Liver (tissue), 3 donors: ENCODE data around the gene ERN1.

Experiments used
- GABPA ChIP-seq, 2 donors: IDR thresholded peaks in 1 of 2; conservative IDR thresholded peaks in 1 of 2; 2 replicates each; pipeline ENCODE4 v1.6.1; 2016; ENCODE audit warnings: antibody characterized with exemption in 2 of 2, mild to moderate bottlenecking in 1 of 2, moderate library complexity in 1 of 2
- HNF4G ChIP-seq: IDR thresholded peaks from 2 replicates; pipeline ENCODE4 v1.6.1; 2016; ENCODE audit warnings: antibody characterized with exemption
- MAX ChIP-seq: IDR thresholded peaks from 2 replicates; pipeline ENCODE4 v1.6.1; 2016; ENCODE audit warnings: antibody characterized with exemption
- RAD21 ChIP-seq, 2 donors: IDR thresholded peaks; 2 replicates each; pipeline ENCODE4 v1.6.1; 2016; ENCODE audit warnings: antibody characterized with exemption in 2 of 2, mild to moderate bottlenecking in 2 of 2
- RXRA ChIP-seq, 2 donors: IDR thresholded peaks; 2 replicates each; pipeline ENCODE4 v1.6.1; 2017 to 2018; ENCODE audit warnings: antibody characterized with exemption in 2 of 2, mild to moderate bottlenecking in 1 of 2
- TAF1 ChIP-seq: conservative IDR thresholded peaks from 2 replicates; pipeline ENCODE4 v1.6.1; 2016; ENCODE audit warnings: antibody characterized with exemption, mild to moderate bottlenecking
- YY1 ChIP-seq: IDR thresholded peaks from 2 replicates; pipeline ENCODE4 v1.6.1; 2016; ENCODE audit warnings: antibody characterized with exemption, mild to moderate bottlenecking
- ZBTB33 ChIP-seq: IDR thresholded peaks from 2 replicates; pipeline ENCODE4 v1.6.1; 2016; ENCODE audit warnings: antibody characterized with exemption
- TF ChIP-seq, protein P1 (sequence below): fragments of 150-350 bp; IDR thresholded peaks from 2 replicates; pipeline ENCODE4 v1.5.1; 2017; ENCODE audit warnings: improper control_type of control experiment, low read depth, low read length; ENCODE audit not compliant: missing input control
- TF ChIP-seq, protein P2 (sequence below): IDR thresholded peaks from 2 replicates; pipeline ENCODE4 v1.6.1; 2016; ENCODE audit warnings: antibody characterized with exemption
- TF ChIP-seq, protein P3 (sequence below): IDR thresholded peaks from 2 replicates; pipeline ENCODE4 v1.6.1; 2016; ENCODE audit warnings: antibody characterized with exemption, mild to moderate bottlenecking
- donor health status: healthy.
- donor health status: healthy.

DNA sequence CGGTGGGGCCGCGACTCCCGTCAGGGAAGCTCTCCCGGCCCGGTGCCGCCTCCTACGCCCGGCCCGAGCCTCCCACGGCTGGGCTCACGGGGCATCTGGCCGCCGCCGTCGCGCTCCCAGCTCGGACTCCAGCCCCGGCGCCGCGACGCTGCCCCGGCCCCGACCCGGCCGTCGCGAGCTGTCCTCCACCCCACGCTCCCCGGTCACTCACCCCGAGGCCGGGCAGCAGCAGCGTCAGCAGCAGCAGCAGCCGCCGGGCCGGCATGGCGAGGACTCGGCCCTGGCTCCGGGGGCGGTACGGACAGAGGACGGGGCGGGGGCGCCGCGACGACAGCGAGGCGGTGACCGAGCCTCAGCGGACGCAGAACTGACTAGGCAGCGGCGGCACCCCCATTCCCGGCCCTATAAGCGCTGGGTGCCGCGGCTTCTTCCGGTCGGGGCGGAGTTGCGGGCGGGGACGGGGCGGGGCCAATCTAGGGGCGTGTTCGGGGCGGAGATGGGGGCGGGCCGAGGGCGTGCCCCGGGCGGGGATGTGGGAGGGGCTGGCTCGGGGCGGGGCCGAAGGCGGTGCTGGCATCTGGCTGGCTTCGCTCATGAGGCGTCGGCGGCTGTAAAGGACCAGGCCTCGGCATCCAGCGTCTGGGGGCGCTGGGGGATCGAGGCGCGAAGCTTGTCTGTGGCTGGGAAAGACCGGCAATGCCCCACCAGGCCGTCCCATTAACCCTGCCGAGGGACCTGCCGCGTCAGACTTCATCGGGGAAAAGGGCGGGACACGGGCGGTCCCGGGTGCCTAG is at the start of gene ERN1:
- TF ChIP-seq, protein P1, sequence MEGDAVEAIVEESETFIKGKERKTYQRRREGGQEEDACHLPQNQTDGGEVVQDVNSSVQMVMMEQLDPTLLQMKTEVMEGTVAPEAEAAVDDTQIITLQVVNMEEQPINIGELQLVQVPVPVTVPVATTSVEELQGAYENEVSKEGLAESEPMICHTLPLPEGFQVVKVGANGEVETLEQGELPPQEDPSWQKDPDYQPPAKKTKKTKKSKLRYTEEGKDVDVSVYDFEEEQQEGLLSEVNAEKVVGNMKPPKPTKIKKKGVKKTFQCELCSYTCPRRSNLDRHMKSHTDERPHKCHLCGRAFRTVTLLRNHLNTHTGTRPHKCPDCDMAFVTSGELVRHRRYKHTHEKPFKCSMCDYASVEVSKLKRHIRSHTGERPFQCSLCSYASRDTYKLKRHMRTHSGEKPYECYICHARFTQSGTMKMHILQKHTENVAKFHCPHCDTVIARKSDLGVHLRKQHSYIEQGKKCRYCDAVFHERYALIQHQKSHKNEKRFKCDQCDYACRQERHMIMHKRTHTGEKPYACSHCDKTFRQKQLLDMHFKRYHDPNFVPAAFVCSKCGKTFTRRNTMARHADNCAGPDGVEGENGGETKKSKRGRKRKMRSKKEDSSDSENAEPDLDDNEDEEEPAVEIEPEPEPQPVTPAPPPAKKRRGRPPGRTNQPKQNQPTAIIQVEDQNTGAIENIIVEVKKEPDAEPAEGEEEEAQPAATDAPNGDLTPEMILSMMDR, result no peak
- no peak for TF ChIP-seq ZBTB33
- peak; percentile 86 for TF ChIP-seq YY1
- TF ChIP-seq, protein P2, sequence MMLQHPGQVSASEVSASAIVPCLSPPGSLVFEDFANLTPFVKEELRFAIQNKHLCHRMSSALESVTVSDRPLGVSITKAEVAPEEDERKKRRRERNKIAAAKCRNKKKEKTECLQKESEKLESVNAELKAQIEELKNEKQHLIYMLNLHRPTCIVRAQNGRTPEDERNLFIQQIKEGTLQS, result no peak
- peak; percentile 22 to 62 for TF ChIP-seq RAD21 (IDR thresholded peaks at IDR 0.05)
- TF ChIP-seq, protein P3, sequence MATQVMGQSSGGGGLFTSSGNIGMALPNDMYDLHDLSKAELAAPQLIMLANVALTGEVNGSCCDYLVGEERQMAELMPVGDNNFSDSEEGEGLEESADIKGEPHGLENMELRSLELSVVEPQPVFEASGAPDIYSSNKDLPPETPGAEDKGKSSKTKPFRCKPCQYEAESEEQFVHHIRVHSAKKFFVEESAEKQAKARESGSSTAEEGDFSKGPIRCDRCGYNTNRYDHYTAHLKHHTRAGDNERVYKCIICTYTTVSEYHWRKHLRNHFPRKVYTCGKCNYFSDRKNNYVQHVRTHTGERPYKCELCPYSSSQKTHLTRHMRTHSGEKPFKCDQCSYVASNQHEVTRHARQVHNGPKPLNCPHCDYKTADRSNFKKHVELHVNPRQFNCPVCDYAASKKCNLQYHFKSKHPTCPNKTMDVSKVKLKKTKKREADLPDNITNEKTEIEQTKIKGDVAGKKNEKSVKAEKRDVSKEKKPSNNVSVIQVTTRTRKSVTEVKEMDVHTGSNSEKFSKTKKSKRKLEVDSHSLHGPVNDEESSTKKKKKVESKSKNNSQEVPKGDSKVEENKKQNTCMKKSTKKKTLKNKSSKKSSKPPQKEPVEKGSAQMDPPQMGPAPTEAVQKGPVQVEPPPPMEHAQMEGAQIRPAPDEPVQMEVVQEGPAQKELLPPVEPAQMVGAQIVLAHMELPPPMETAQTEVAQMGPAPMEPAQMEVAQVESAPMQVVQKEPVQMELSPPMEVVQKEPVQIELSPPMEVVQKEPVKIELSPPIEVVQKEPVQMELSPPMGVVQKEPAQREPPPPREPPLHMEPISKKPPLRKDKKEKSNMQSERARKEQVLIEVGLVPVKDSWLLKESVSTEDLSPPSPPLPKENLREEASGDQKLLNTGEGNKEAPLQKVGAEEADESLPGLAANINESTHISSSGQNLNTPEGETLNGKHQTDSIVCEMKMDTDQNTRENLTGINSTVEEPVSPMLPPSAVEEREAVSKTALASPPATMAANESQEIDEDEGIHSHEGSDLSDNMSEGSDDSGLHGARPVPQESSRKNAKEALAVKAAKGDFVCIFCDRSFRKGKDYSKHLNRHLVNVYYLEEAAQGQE, result peak; percentile 95
- TF ChIP-seq TAF1, result peak; percentile 76
- peak in 1 of 2 donors; percentile 63 for TF ChIP-seq GABPA (IDR thresholded peaks at IDR 0.05 in 1 of 2, conservative IDR thresholded peaks at IDR 0.05 in 1 of 2)
- TF ChIP-seq RXRA (IDR thresholded peaks at IDR 0.05), result no peak
- no peak for TF ChIP-seq HNF4G
- TF ChIP-seq MAX, result no peak
